LNCAP (cell line): ENCODE data around the gene MRTFA.

Experiments used
- CTCF ChIP-seq: fragments of 450-650 bp; IDR thresholded peaks from 2 replicates; pipeline ENCODE4 v1.5.1; 2017; ENCODE audit warnings: mild to moderate bottlenecking

Gene MRTFA

DNA sequence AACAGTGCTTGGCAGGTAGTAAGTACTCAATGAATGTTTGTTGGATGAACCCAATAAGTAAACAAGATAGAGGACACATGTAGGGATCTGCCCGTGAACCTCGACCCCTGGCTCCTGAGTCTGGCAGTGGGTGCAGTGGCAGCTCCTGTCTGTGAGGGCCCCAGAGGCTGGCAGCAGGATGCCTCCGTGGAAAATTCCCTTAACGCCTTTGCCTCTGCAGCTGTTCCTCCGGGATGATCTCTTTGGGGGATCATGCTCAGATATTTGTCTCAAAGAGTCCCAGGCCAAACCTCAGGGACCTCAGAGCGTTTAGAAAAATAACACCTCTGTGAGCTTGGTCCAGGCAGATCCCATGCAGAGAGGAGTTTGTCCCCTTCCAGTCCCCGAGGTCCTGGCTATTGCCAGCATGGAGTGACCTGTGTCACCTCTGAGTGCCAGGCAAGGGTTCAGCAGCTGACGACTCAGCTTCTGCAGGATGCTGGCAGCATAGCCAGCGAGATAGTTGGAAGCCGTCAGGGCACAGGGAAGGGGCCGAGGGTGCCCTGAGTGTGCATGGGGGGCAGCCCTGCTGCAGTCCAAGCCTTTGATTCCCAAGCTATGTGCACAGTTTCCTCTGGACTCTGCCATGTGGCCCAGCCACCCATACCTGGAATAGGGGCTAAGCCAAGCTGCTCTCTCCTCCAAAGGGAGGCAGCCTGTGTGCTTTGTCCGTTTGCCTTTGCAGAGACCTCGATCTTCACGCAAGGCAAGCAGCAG lies 42.2 kb upstream of the MRTFA start:
- no peak for TF ChIP-seq CTCF

GRCh38 chr22:40676644-40677043 lies 40.1 kb upstream of the MRTFA start:
- no peak for TF ChIP-seq CTCF

DNA sequence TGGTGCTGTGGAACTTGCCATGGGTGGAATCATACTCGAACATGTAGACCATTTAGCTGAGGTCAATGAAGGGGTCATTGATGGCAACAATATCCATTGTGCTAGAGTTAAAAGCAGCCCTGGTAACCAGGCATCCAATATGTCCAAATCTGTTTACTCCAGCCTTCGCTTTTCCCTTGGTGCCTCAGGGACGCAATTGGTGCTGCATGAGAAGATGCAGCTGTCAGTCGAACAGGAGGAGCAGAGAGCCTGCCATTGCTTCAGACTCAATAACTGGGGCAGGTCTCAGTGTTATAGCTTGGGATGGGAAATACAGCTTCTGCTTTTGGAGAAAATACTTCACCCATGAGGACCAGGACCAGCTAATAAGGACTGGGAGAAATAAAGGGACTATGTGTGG lies 37.8 kb upstream of the MRTFA start:
- TF ChIP-seq CTCF: no peak

- no peak for TF ChIP-seq CTCF
Observed at GRCh38 chr22:40673017-40673416, 36.5 kb upstream of the MRTFA start.

GRCh38 chr22:40671796-40672360 lies 35.4 kb upstream of the MRTFA start:
- no peak for TF ChIP-seq CTCF

- no peak for TF ChIP-seq CTCF
Observed at GRCh38 chr22:40671369-40671768, 34.9 kb upstream of the MRTFA start.

- TF ChIP-seq CTCF: no peak
Observed at GRCh38 chr22:40670058-40670457, 33.5 kb upstream of the MRTFA start.
